PFSK-1 (cell line): ENCODE measurements around the gene DCBLD2.

Experiments
- POLR2AphosphoS5 ChIP-seq: IDR thresholded peaks from 2 replicates; pipeline ENCODE4 v1.6.1; 2012; ENCODE audit warnings: low read depth, mild to moderate bottlenecking, control low read depth, low read length, moderate library complexity
- SIN3A ChIP-seq: IDR thresholded peaks from 2 replicates; pipeline ENCODE4 v1.6.1; 2012; ENCODE audit warnings: mild to moderate bottlenecking, low read length, moderate library complexity, borderline replicate concordance; ENCODE audit not compliant: insufficient read depth
- TAF1 ChIP-seq: IDR thresholded peaks from 2 replicates; pipeline ENCODE4 v1.6.1; 2012; ENCODE audit warnings: low read length, control low read depth, borderline replicate concordance; ENCODE audit not compliant: insufficient read depth
- TF ChIP-seq, protein P1 (sequence below), 2 experiments: IDR thresholded peaks; 2 replicates each; pipeline versions ENCODE4 v1.6.1 to v1.8.0; 2011 to 2012; ENCODE audit warnings: low read depth in 2 of 2, low read length in 2 of 2, control low read depth in 1 of 2, inconsistent platforms in 1 of 2, mild to moderate bottlenecking in 1 of 2, moderate library complexity in 1 of 2; ENCODE audit not compliant: insufficient read depth in 1 of 2

DNA sequence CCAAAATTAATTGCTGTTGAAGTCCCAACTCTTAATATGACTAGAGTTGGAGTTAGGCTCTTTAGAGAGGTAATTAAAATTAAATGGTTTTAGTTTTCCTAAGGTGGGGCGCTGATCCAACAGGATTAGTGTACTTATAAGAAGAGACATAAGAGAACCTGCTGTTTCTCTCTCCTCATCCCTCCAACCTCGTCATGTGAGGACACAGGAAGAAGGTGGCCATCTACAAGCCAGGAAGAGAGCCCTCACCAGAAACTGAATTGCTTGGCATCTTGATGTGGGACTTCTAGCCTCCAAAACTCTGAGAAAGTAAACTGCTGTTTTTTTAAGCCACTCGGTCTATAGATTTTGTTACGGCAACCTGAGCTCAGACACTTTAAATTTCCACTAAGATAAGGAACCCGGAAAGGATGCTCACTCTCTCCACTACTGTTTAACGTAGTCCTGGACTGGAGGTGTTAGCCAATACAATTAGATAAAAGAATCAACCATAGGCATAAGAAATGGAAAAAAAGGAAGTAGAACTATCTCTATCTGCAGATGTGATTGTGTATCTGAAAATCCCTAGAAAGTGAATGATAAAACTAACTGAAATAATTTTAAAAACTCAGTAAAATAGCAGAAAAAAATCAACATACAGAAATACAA, 26.8 kb downstream of the DCBLD2 start:
- TF ChIP-seq, protein P1, sequence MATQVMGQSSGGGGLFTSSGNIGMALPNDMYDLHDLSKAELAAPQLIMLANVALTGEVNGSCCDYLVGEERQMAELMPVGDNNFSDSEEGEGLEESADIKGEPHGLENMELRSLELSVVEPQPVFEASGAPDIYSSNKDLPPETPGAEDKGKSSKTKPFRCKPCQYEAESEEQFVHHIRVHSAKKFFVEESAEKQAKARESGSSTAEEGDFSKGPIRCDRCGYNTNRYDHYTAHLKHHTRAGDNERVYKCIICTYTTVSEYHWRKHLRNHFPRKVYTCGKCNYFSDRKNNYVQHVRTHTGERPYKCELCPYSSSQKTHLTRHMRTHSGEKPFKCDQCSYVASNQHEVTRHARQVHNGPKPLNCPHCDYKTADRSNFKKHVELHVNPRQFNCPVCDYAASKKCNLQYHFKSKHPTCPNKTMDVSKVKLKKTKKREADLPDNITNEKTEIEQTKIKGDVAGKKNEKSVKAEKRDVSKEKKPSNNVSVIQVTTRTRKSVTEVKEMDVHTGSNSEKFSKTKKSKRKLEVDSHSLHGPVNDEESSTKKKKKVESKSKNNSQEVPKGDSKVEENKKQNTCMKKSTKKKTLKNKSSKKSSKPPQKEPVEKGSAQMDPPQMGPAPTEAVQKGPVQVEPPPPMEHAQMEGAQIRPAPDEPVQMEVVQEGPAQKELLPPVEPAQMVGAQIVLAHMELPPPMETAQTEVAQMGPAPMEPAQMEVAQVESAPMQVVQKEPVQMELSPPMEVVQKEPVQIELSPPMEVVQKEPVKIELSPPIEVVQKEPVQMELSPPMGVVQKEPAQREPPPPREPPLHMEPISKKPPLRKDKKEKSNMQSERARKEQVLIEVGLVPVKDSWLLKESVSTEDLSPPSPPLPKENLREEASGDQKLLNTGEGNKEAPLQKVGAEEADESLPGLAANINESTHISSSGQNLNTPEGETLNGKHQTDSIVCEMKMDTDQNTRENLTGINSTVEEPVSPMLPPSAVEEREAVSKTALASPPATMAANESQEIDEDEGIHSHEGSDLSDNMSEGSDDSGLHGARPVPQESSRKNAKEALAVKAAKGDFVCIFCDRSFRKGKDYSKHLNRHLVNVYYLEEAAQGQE (IDR thresholded peaks at IDR 0.05; ENCODE audit: insufficient read depth in 1 of 2, low read depth in 2 of 2, low read length in 2 of 2) = no peak
- TF ChIP-seq POLR2AphosphoS5 (no peak), TAF1 (no peak), SIN3A (no peak)
